GM11168 (cell line): Measurements from ENCODE around the gene ABL1.

Experiments
- in situ Hi-C: fragments of 300-500 bp; cut with MboI; formaldehyde crosslinking; loops from one replicate; pipeline ENCODE4 v1.12.0; 2022; ENCODE audit warnings: low sequenced_read_pairs; ENCODE audit not compliant: unreplicated experiment

The ABL1 gene

DNA sequence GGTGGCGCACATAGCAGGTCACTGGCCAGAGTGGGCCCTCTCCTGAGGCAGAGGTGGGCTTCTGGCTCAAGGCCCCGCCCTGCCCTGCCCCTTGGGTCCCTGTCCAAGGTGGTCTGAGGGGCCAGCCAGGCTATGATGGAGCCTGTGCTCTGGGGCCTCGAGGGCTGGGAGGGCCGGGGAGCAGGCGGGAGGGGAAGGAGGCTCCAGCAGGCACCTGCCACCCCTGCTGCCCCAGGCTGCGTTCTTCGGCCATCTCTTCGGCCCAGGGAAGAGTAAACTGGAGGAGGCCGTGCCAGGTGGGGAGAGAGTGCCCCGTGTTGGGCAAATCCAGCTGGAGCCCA is 89.4 kb downstream of the ABL1 start:
- in situ Hi-C loops = no loop called here

GRCh38 chr9:130925050-130925678 is 90.1 kb downstream of the ABL1 start:
- in situ Hi-C loops = no loop called here

DNA sequence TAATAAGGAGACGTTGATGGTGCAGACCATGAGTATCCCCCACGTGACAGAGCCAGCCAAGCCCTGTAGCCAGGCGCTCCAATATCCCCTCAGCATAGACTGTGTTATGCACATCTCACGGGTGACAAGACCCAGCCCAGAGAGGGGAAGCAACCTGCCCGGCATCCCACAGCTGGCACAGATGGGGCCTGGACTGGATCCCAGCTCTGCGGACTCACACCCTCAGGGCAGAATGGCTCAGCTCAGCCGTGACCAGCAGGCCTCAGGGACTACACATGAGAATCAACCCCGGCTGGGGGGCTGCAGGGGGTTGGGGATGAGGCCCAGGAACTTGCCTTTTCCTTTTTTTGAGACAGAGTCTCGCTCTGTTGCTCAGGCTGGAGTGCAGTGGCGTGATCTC is 92.3 kb downstream of the ABL1 start:
- in situ Hi-C loops = no loop called here

GRCh38 chr9:130927995-130928900 is 93.2 kb downstream of the ABL1 start:
- in situ Hi-C loops = no loop called here

DNA sequence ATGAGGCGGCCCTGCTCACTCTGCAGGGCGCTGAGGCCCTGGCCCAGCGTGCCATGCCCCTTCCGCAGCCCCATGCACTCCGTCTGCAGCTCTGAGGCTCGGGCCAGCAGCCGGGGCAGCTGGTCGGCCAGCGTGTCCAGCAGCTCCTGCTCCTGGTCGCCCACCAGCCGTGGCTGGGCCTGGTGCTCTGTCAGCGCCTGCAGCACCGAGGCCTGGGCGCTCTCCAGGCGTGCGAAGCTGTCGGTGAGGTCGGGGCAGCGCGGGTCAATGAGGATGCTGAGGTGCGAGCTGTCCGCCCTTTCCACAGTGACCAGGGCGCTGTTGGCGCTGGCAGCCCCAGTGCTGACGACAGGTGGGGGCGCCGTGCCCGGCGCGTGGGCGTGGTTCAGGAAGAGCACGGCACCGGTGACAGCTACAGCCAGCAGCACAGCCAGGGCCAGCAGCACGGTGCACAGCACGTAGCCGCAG is 94.6 kb downstream of the ABL1 start:
- in situ Hi-C loops = no loop called here

- in situ Hi-C loops = no loop called here
Observed at GRCh38 chr9:130930132-130930803, 95.2 kb downstream of the ABL1 start.

- in situ Hi-C loops = no loop called here
Observed at GRCh38 chr9:130930804-130931349, 95.8 kb downstream of the ABL1 start.

GRCh38 chr9:130931508-130932254 is 96.6 kb downstream of the ABL1 start:
- in situ Hi-C loops = no loop called here

- in situ Hi-C loops = no loop called here
Observed at GRCh38 chr9:130932255-130933079, 97.4 kb downstream of the ABL1 start.

GRCh38 chr9:130933114-130934046 is 98.3 kb downstream of the ABL1 start:
- in situ Hi-C loops = no loop called here

- in situ Hi-C loops = no loop called here
Observed at GRCh38 chr9:130934246-130934645, 99.2 kb downstream of the ABL1 start.

DNA sequence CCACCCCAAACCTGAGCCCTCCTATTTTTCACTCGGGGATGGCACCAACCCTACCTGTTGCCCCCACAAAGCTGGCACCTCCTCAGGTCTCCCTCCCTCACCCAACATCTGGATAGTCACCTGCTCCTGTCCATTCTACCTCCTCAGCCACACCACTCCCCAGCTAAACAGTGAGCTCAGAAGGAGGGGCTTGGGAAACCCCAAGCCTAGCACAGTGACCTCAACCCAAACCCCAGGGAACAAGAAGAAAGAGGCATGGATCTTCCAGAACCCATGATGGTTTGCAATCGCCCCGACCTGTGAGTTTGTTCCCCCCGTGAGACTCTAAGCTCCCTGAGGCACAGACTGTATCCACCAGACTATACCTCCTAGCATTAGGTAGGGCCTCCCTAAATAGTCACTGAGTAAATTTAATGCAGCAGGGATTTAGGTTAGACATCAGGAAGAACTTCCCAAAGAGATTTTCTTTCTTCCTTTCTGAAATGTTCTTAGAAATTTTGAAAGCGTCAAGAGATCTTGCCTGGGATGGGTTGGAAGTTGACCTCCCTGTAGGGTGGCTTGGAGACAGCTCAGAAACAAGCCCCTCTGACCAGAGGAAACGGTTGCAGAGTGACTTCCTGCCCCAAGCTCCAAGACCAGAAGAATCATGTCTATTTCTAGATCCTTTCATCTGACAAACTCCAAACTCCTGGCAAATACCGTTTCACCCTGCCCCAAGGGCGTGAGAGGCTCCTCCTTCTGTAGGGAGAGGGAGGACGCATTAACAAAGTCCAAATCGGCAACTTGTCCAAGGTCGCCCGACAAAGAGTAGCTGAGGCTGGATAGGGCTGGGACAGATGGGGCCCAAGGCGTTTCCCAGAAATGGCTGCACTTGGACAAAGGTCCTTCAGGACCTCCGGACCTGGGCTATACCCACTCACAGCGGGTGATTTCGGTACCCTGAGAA is 99.9 kb downstream of the ABL1 start:
- in situ Hi-C loops = no loop called here

GRCh38 chr9:130935648-130936271 is 100.7 kb downstream of the ABL1 start:
- in situ Hi-C loops = no loop called here

DNA sequence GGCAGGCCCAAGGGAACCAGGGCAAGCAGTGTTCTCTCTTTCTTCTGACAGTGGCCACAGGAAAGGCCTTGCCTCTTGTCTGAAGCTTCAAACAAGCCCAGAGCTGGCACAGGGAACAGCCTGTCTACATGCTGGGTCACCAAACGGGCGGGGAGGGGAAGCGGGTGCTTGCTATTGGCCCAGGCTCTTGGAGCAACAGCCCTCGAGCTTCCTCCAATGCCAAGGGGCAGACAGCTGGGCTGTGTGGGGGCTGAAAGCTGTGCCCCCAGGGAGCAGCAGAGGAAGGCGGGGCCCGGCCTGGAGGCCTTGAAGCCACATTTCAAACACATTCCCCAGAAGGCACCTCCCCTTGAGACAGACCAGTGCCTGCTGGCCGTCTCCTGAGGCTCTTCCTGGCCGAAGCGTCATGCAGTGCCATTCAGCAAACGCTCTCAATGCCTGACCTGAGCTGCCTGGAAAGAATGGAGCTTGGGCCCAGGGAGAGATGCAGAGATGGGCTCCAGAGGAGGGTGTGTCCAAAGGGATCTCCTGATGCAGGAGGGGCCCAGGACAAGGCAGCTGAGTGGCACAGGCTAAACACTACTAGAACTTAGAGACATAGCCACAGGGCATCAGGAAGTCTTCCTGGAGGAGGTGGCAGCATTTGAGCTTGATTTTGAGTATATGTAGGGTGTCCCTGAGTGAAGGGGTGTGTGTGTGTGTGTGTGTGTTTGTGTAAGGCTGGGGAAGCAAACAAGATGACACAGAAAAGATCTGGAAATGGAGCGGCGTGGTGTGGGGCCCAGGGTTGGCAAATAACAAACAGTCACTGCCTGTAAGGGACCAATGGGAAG is 101.4 kb downstream of the ABL1 start:
- in situ Hi-C loops = no loop called here
